Measurements from ENCODE around the gene ANKRD2.

- no peak for TF ChIP-seq ZNF384 (IDR thresholded peaks at IDR 0.05)
- TF ChIP-seq FOXM1 (IDR thresholded peaks at IDR 0.05; ENCODE audit: borderline replicate concordance), result no peak
- TF ChIP-seq CTBP1 (IDR thresholded peaks at IDR 0.05; ENCODE audit: borderline replicate concordance), result no peak
- no peak for TF ChIP-seq ARNT (IDR thresholded peaks at IDR 0.05)
- TF ChIP-seq TARDBP (IDR thresholded peaks at IDR 0.05), result no peak
- TF ChIP-seq HDGF (IDR thresholded peaks at IDR 0.05; ENCODE audit: borderline replicate concordance), result no peak
- TF ChIP-seq FOXA1 (IDR thresholded peaks at IDR 0.05), result no peak
- no peak for TF ChIP-seq ELF4 (IDR thresholded peaks at IDR 0.05)
- TF ChIP-seq BHLHE40 (IDR thresholded peaks at IDR 0.05; ENCODE audit: borderline replicate concordance), result no peak
Measured at GRCh38 chr10:97543025-97543546, 29.5 kb upstream of the ANKRD2 start.
